ENCODE results near the gene EFNA2.
"Not testable (repeated sequence)": the region's sequence is repeated elsewhere in the genome, so short reads cannot be mapped to it uniquely, and the experiment has no call there.

Gene EFNA2

GRCh38 chr19:1300744-1301490 is 15.2 kb downstream of the EFNA2 start:
- DNase-seq: no peak

- no peak for DNase-seq
Observed at GRCh38 chr19:1302533-1303239, 17.0 kb downstream of the EFNA2 start.

- DNase-seq: no peak
Observed at GRCh38 chr19:1304197-1304924, 18.7 kb downstream of the EFNA2 start.

- not testable (repeated sequence) for DNase-seq
Observed at GRCh38 chr19:1305354-1305753, 19.7 kb downstream of the EFNA2 start.

GRCh38 chr19:1307320-1307719 is 21.6 kb downstream of the EFNA2 start:
- DNase-seq: no peak

- DNase-seq: no peak
Observed at GRCh38 chr19:1307755-1308303, 22.2 kb downstream of the EFNA2 start.

GRCh38 chr19:1308718-1309117 is 23.0 kb downstream of the EFNA2 start:
- no peak for DNase-seq

- DNase-seq: no peak
Observed at GRCh38 chr19:1309977-1310852, 24.5 kb downstream of the EFNA2 start.

GRCh38 chr19:1310853-1311180 is 25.1 kb downstream of the EFNA2 start:
- no peak for DNase-seq

- DNase-seq: no peak
Observed at GRCh38 chr19:1311543-1312091, 25.9 kb downstream of the EFNA2 start.

GRCh38 chr19:1312767-1313694 is 27.4 kb downstream of the EFNA2 start:
- peak; percentile 52 for DNase-seq

GRCh38 chr19:1313695-1314613 is 28.3 kb downstream of the EFNA2 start:
- DNase-seq: no peak

- DNase-seq: peak; percentile 49
Observed at GRCh38 chr19:1315470-1316166, 29.9 kb downstream of the EFNA2 start.

- DNase-seq: no peak
Observed at GRCh38 chr19:1316466-1316865, 30.8 kb downstream of the EFNA2 start.

GRCh38 chr19:1317274-1318003 is 31.8 kb downstream of the EFNA2 start:
- no peak for DNase-seq

- DNase-seq: no peak
Observed at GRCh38 chr19:1318678-1319471, 33.2 kb downstream of the EFNA2 start.

- DNase-seq: not testable (repeated sequence)
Observed at GRCh38 chr19:1320282-1320650, 34.6 kb downstream of the EFNA2 start.
